NCI-H2029 treated with DMSO at 0.1 percent for 48 hours (cell line): ENCODE results near the gene GAP43.

ENCODE experiments used
- DNase-seq: peaks from one replicate; lab custom pipeline; 2025; lab: John Stamatoyannopoulos, UW

GAP43 gene

GRCh38 chr3:115627180-115628074, 4.1 kb downstream of the GAP43 start:
- no peak for DNase-seq

- DNase-seq = no peak
These were observed 4.7 kb downstream of the GAP43 start for GRCh38 chr3:115628075-115628412.

GRCh38 chr3:115630850-115631249, 7.5 kb downstream of the GAP43 start:
- DNase-seq = no peak

GRCh38 chr3:115632026-115632425, 8.7 kb downstream of the GAP43 start:
- no peak for DNase-seq

GRCh38 chr3:115633467-115633866, 10.2 kb downstream of the GAP43 start:
- no peak for DNase-seq

GRCh38 chr3:115634052-115634451, 10.7 kb downstream of the GAP43 start:
- DNase-seq = no peak

GRCh38 chr3:115635406-115635805, 12.1 kb downstream of the GAP43 start:
- DNase-seq = no peak

- no peak for DNase-seq
These were observed 14.9 kb downstream of the GAP43 start for GRCh38 chr3:115638241-115638640.

GRCh38 chr3:115638991-115639390, 15.7 kb downstream of the GAP43 start:
- no peak for DNase-seq

GRCh38 chr3:115644391-115644790, 21.1 kb downstream of the GAP43 start:
- DNase-seq = no peak

- DNase-seq = no peak
These were observed 22.8 kb downstream of the GAP43 start for GRCh38 chr3:115646027-115646690.

GRCh38 chr3:115648559-115648958, 25.2 kb downstream of the GAP43 start:
- DNase-seq = no peak

- no peak for DNase-seq
These were observed 27.8 kb downstream of the GAP43 start for GRCh38 chr3:115651087-115651486.

- DNase-seq = no peak
These were observed 28.3 kb downstream of the GAP43 start for GRCh38 chr3:115651599-115651998.

- no peak for DNase-seq
These were observed 29.4 kb downstream of the GAP43 start for GRCh38 chr3:115652738-115653137.

- DNase-seq = no peak
These were observed 32.5 kb downstream of the GAP43 start for GRCh38 chr3:115655761-115656282.

- no peak for DNase-seq
These were observed 33.9 kb downstream of the GAP43 start for GRCh38 chr3:115657168-115657567.

- no peak for DNase-seq
These were observed 34.7 kb downstream of the GAP43 start for GRCh38 chr3:115658032-115658336.

- DNase-seq = peak; percentile 70
These were observed 35.2 kb downstream of the GAP43 start for GRCh38 chr3:115658337-115659181.

- DNase-seq = no peak
These were observed 36.2 kb downstream of the GAP43 start for GRCh38 chr3:115659253-115660220.

- DNase-seq = no peak
These were observed 37.5 kb downstream of the GAP43 start for GRCh38 chr3:115660646-115661337.
